Central memory CD8-positive, alpha-beta T cell (primary cell): ENCODE data around the gene SUCO.
A peak's percentile ranks its signal among the peaks of the same experiment; 100 is the strongest.

Source experiments
- ATAC-seq: fragments of 150-1000 bp; cut with Tn5 transposase; replicated peaks from 2 replicates; pipeline ENCODE4 v1.10.0; 2022; ENCODE audit warnings: mild to moderate bottlenecking, moderate FRiP score, moderate number of reproducible peaks; ENCODE audit not compliant: poor library complexity, severe bottlenecking; ENCODE audit errors: extremely low read depth
- DNase-seq, 2 donors: peaks; one replicate each; pipeline ENCODE4 v3.0.0; 2021; ENCODE audit warnings: low spot score in 2 of 2
- H3K27ac Mint-ChIP-seq: one replicate; pipeline ENCODE4 v1.8.0; 2022; ENCODE audit warnings: low read depth, mild to moderate bottlenecking, moderate library complexity, mixed read lengths
- H3K27me3 Mint-ChIP-seq: one replicate; pipeline ENCODE4 v1.8.0; 2022; ENCODE audit warnings: mixed read lengths
- H3K36me3 Mint-ChIP-seq: one replicate; pipeline ENCODE4 v1.8.0; 2022; ENCODE audit warnings: mild to moderate bottlenecking, moderate library complexity, mixed read lengths; ENCODE audit not compliant: insufficient read depth
- H3K4me1 Mint-ChIP-seq: one replicate; pipeline ENCODE4 v1.8.0; 2022; ENCODE audit warnings: mixed read lengths
- H3K4me3 Mint-ChIP-seq: one replicate; pipeline ENCODE4 v1.8.0; 2022; ENCODE audit warnings: mild to moderate bottlenecking, moderate library complexity, mixed read lengths
- H3K9me3 Mint-ChIP-seq: one replicate; pipeline ENCODE4 v1.8.0; 2022; ENCODE audit warnings: mixed read lengths

The SUCO gene

GRCh38 chr1:172554915-172555314 is 22.0 kb downstream of the SUCO start:
- Mint-ChIP-seq H3K27ac (no peak overlapping the region), H3K9me3 (no peaks in the 10 kb centered on the region), H3K36me3 (peaks cover 34% of the 10 kb centered on the region), H3K4me1 (peaks cover 42% of the 10 kb centered on the region), H3K4me3 (no peak overlapping the region), H3K27me3 (no peaks in the 10 kb centered on the region)
- DNase-seq = no peak
- no peak for ATAC-seq

GRCh38 chr1:172556461-172556860 is 23.5 kb downstream of the SUCO start:
- Mint-ChIP-seq H3K27ac (no peak overlapping the region), H3K36me3 (peaks cover 36% of the 10 kb centered on the region), H3K4me3 (no peak overlapping the region), H3K27me3 (no peaks in the 10 kb centered on the region), H3K9me3 (no peaks in the 10 kb centered on the region), H3K4me1 (peaks cover 30% of the 10 kb centered on the region)
- no peak for ATAC-seq
- no peak for DNase-seq

GRCh38 chr1:172557270-172557669 is 24.3 kb downstream of the SUCO start:
- no peak for DNase-seq
- no peak overlapping the region for H3K27ac Mint-ChIP-seq
- no peaks in the 10 kb centered on the region for H3K9me3 Mint-ChIP-seq
- peaks cover 39% of the 10 kb centered on the region for H3K36me3 Mint-ChIP-seq
- no peak overlapping the region for H3K4me3 Mint-ChIP-seq
- H3K4me1 Mint-ChIP-seq = peaks cover 26% of the 10 kb centered on the region
- H3K27me3 Mint-ChIP-seq = no peaks in the 10 kb centered on the region
- no peak for ATAC-seq

GRCh38 chr1:172559572-172560210 is 26.7 kb downstream of the SUCO start:
- Mint-ChIP-seq H3K27ac (peak overlapping the region; percentile 16), H3K9me3 (no peaks in the 10 kb centered on the region), H3K27me3 (no peaks in the 10 kb centered on the region), H3K4me1 (peaks cover 35% of the 10 kb centered on the region), H3K4me3 (no peak overlapping the region), H3K36me3 (peaks cover 43% of the 10 kb centered on the region)
- ATAC-seq (no peak), DNase-seq (no peak)

GRCh38 chr1:172561252-172561651 is 28.3 kb downstream of the SUCO start:
- no peak overlapping the region for H3K27ac Mint-ChIP-seq
- H3K36me3 Mint-ChIP-seq = peaks cover 33% of the 10 kb centered on the region

GRCh38 chr1:172566196-172566997 is 33.4 kb downstream of the SUCO start:
- peaks cover 6% of the 10 kb centered on the region for H3K9me3 Mint-ChIP-seq

More at GRCh38 chr1:172561252-172561651, 28.3 kb downstream of the SUCO start:
- ATAC-seq (no peak), DNase-seq (no peak)
- no peaks in the 10 kb centered on the region for H3K9me3 Mint-ChIP-seq
- peaks cover 28% of the 10 kb centered on the region for H3K4me1 Mint-ChIP-seq
- H3K27me3 Mint-ChIP-seq = no peaks in the 10 kb centered on the region
- H3K4me3 Mint-ChIP-seq = no peak overlapping the region

GRCh38 chr1:172567720-172568119 is 34.8 kb downstream of the SUCO start:
- Mint-ChIP-seq H3K27ac (no peak overlapping the region), H3K4me1 (peaks cover 15% of the 10 kb centered on the region), H3K4me3 (no peak overlapping the region), H3K9me3 (peaks cover 6% of the 10 kb centered on the region), H3K36me3 (peaks cover 30% of the 10 kb centered on the region), H3K27me3 (no peaks in the 10 kb centered on the region)
- DNase-seq = no peak
- ATAC-seq = no peak

More at GRCh38 chr1:172566196-172566997, 33.4 kb downstream of the SUCO start:
- no peak for ATAC-seq
- no peak for DNase-seq
- Mint-ChIP-seq H3K27ac (no peak overlapping the region), H3K27me3 (no peaks in the 10 kb centered on the region), H3K4me3 (no peak overlapping the region), H3K36me3 (peaks cover 32% of the 10 kb centered on the region), H3K4me1 (peaks cover 16% of the 10 kb centered on the region)

GRCh38 chr1:172574080-172574479 is 41.1 kb downstream of the SUCO start:
- peaks cover 6% of the 10 kb centered on the region for H3K9me3 Mint-ChIP-seq
- H3K27ac Mint-ChIP-seq = no peak overlapping the region
- DNase-seq (no peak), ATAC-seq (no peak)
- H3K36me3 Mint-ChIP-seq = peaks cover 34% of the 10 kb centered on the region
- no peak overlapping the region for H3K4me3 Mint-ChIP-seq
- no peaks in the 10 kb centered on the region for H3K27me3 Mint-ChIP-seq
- H3K4me1 Mint-ChIP-seq = no peaks in the 10 kb centered on the region

- no peaks in the 10 kb centered on the region for H3K4me1 Mint-ChIP-seq
- H3K4me3 Mint-ChIP-seq = no peak overlapping the region
- ATAC-seq = no peak
Measured at GRCh38 chr1:172578586-172578985, 45.6 kb downstream of the SUCO start.

GRCh38 chr1:172581273-172581672 is 48.3 kb downstream of the SUCO start:
- ATAC-seq = no peak
- no peaks in the 10 kb centered on the region for H3K4me1 Mint-ChIP-seq
- no peak overlapping the region for H3K4me3 Mint-ChIP-seq
- no peaks in the 10 kb centered on the region for H3K9me3 Mint-ChIP-seq
- DNase-seq = no peak
- no peak overlapping the region for H3K27ac Mint-ChIP-seq
- no peaks in the 10 kb centered on the region for H3K27me3 Mint-ChIP-seq
- H3K36me3 Mint-ChIP-seq = peaks cover 30% of the 10 kb centered on the region

More at GRCh38 chr1:172578586-172578985, 45.6 kb downstream of the SUCO start:
- H3K27me3 Mint-ChIP-seq = no peaks in the 10 kb centered on the region
- no peaks in the 10 kb centered on the region for H3K9me3 Mint-ChIP-seq
- H3K27ac Mint-ChIP-seq = no peak overlapping the region
- DNase-seq = no peak
- H3K36me3 Mint-ChIP-seq = peaks cover 34% of the 10 kb centered on the region

- no peaks in the 10 kb centered on the region for H3K4me1 Mint-ChIP-seq
- H3K4me3 Mint-ChIP-seq = no peak overlapping the region
- H3K27me3 Mint-ChIP-seq = no peaks in the 10 kb centered on the region
- DNase-seq (no peak), ATAC-seq (no peak)
- no peaks in the 10 kb centered on the region for H3K9me3 Mint-ChIP-seq
- no peak overlapping the region for H3K27ac Mint-ChIP-seq
- peaks cover 30% of the 10 kb centered on the region for H3K36me3 Mint-ChIP-seq
Measured at GRCh38 chr1:172581779-172582178, 48.8 kb downstream of the SUCO start.

GRCh38 chr1:172582889-172583288 is 49.9 kb downstream of the SUCO start:
- DNase-seq = no peak
- Mint-ChIP-seq H3K27me3 (no peaks in the 10 kb centered on the region), H3K4me1 (no peaks in the 10 kb centered on the region), H3K4me3 (no peak overlapping the region), H3K9me3 (no peaks in the 10 kb centered on the region), H3K36me3 (peaks cover 28% of the 10 kb centered on the region), H3K27ac (no peak overlapping the region)
- ATAC-seq = no peak

GRCh38 chr1:172585348-172585747 is 52.4 kb downstream of the SUCO start:
- Mint-ChIP-seq H3K4me1 (peaks cover 8% of the 10 kb centered on the region), H3K27ac (peak overlapping the region; percentile 29), H3K9me3 (no peaks in the 10 kb centered on the region), H3K4me3 (no peak overlapping the region), H3K27me3 (no peaks in the 10 kb centered on the region), H3K36me3 (peaks cover 34% of the 10 kb centered on the region)
- ATAC-seq (no peak), DNase-seq (no peak)
